WTC11 (cell line): ENCODE data around the gene IL36B. TPM values are rescaled to one million over a fixed set of nuclear protein-coding genes. Genes with fewer than 3 reads are reported as not detected.

Experiments
- ATAC-seq: fragments of 200-7000 bp; cut with Tn5 transposase; 2 replicates; pipeline ENCODE4 v1.10.0; 2021; ENCODE audit warnings: mild to moderate bottlenecking, moderate library complexity
- CTCF ChIA-PET: fragments of 300-600 bp; sonication (Branson Sonifier 250); formaldehyde crosslinking; loops from one replicate; lab custom pipeline; 2021; ENCODE audit warnings: antibody characterized with exemption; lab: Charles Lee
- POLR2A ChIA-PET: fragments of 350-600 bp; sonication (Branson Sonifier 250); formaldehyde crosslinking; loops from one replicate; lab custom pipeline; 2021; ENCODE audit warnings: antibody characterized with exemption; lab: Charles Lee
- DNase-seq: peaks from one replicate; pipeline ENCODE4 v3.0.0; 2021; ENCODE audit warnings: low spot score
- H3K27ac Mint-ChIP-seq: 2 replicates; pipeline ENCODE4 v1.8.0; 2021; ENCODE audit warnings: mixed read lengths
- H3K27me3 Mint-ChIP-seq: 2 replicates; pipeline ENCODE4 v1.8.0; 2021; ENCODE audit warnings: low read depth, mild to moderate bottlenecking, moderate library complexity, mixed read lengths
- H3K36me3 Mint-ChIP-seq: 2 replicates; pipeline ENCODE4 v1.8.0; 2021; ENCODE audit warnings: mixed read lengths
- H3K4me1 Mint-ChIP-seq: 2 replicates; pipeline ENCODE4 v1.8.0; 2022; ENCODE audit warnings: mixed read lengths
- H3K4me3 Mint-ChIP-seq: 2 replicates; pipeline ENCODE4 v1.8.0; 2021; ENCODE audit warnings: mild to moderate bottlenecking, moderate library complexity, mixed read lengths
- H3K9me3 Mint-ChIP-seq: 2 replicates; pipeline ENCODE4 v1.8.0; 2021; ENCODE audit warnings: mixed read lengths
- AR ChIP-seq: fragments of 250-450 bp; sonication (Bioruptor Pico); IDR thresholded peaks from 2 replicates; pipeline ENCODE4 v1.9.0; 2021; ENCODE audit warnings: mild to moderate bottlenecking
- CTCF ChIP-seq: fragments of 200-600 bp; IDR thresholded peaks from 2 replicates; pipeline ENCODE4 v1.8.0; 2022; ENCODE audit warnings: antibody characterized with exemption
- FOXK1 ChIP-seq: sonication (generic); formaldehyde crosslinking; IDR thresholded peaks from 2 replicates; pipeline ENCODE4 v1.8.0; 2022; ENCODE audit warnings: mild to moderate bottlenecking, moderate library complexity, missing genetic modification reagents
- FOXP4 ChIP-seq: sonication (generic); formaldehyde crosslinking; IDR thresholded peaks from 2 replicates; pipeline ENCODE4 v1.8.0; 2022; ENCODE audit warnings: mild to moderate bottlenecking, missing genetic modification reagents
- GABPB1 ChIP-seq: sonication (generic); formaldehyde crosslinking; IDR thresholded peaks from 2 replicates; pipeline ENCODE4 v1.8.1; 2023; ENCODE audit warnings: mild to moderate bottlenecking, missing genetic modification reagents
- GRHL2 ChIP-seq: fragments of 250-450 bp; sonication (Bioruptor Pico); IDR thresholded peaks from 2 replicates; pipeline ENCODE4 v1.8.0; 2022; ENCODE audit warnings: mild to moderate bottlenecking, moderate library complexity; ENCODE audit not compliant: insufficient replicate concordance, severe bottlenecking
- NFATC4 ChIP-seq: fragments of 250-450 bp; sonication (Bioruptor Pico); IDR thresholded peaks from 2 replicates; pipeline ENCODE4 v1.9.0; 2021; ENCODE audit warnings: mild to moderate bottlenecking
- NR2C2 ChIP-seq: sonication (generic); formaldehyde crosslinking; IDR thresholded peaks from 2 replicates; pipeline ENCODE4 v1.8.0; 2022; ENCODE audit warnings: mild to moderate bottlenecking, missing genetic modification reagents
- SP1 ChIP-seq: sonication (generic); formaldehyde crosslinking; conservative IDR thresholded peaks from 2 replicates; pipeline ENCODE4 v1.8.1; 2022; ENCODE audit warnings: missing genetic modification reagents
- STAT6 ChIP-seq: sonication (generic); formaldehyde crosslinking; conservative IDR thresholded peaks from 2 replicates; pipeline ENCODE4 v1.8.1; 2023; ENCODE audit warnings: mild to moderate bottlenecking, low read depth, missing genetic modification reagents, moderate library complexity
- TEAD4 ChIP-seq: sonication (generic); formaldehyde crosslinking; IDR thresholded peaks from 2 replicates; pipeline ENCODE4 v1.8.0; 2022; ENCODE audit warnings: mild to moderate bottlenecking, missing genetic modification reagents
- ZNF416 ChIP-seq: fragments of 250-450 bp; sonication (Bioruptor Pico); IDR thresholded peaks from 2 replicates; pipeline ENCODE4 v1.9.0; 2021; ENCODE audit warnings: mild to moderate bottlenecking, inconsistent platforms
- ZNF532 ChIP-seq: fragments of 250-450 bp; sonication (Bioruptor Pico); IDR thresholded peaks from 2 replicates; pipeline ENCODE4 v1.9.0; 2021; ENCODE audit warnings: mild to moderate bottlenecking, borderline replicate concordance
- total RNA-seq: library from RNA; stranded (reverse); gene quantifications from 3 replicates; pipeline ENCODE4 v1.2.3, GENCODE V29; 2021

IL36B gene
- total RNA-seq, 1 experiment from 2014 or later: not detected

- no peak for TF ChIP-seq TEAD4 (CRISPR knock-in tag)
- no peak for TF ChIP-seq GRHL2
These were observed 29.0 kb upstream of the IL36B start (continued) for GRCh38 chr2:113081488-113082210.

- ATAC-seq (peak; percentile 96), DNase-seq (peak; percentile 75)
- H3K27ac Mint-ChIP-seq: no peak overlapping the region
- no peak overlapping the region for H3K4me3 Mint-ChIP-seq
- peaks cover 8% of the 10 kb centered on the region for H3K4me1 Mint-ChIP-seq
- CTCF ChIA-PET: interaction anchor here (0.6 to 4.4 kb wide), 54 partner anchors 8 to 309 kb away, joined by 3 to 96 read pairs (median 5); partner anchors contain the start of genes IL1A, IL1F10 and IL36RN
- H3K9me3 Mint-ChIP-seq: no peaks in the 10 kb centered on the region
- peaks cover 26% of the 10 kb centered on the region for H3K27me3 Mint-ChIP-seq
- TF ChIP-seq CTCF (peak; percentile 39; the same call in 1 of the 2 replicates), NR2C2 (CRISPR knock-in tag) (no peak), ZNF532 (CRISPR knock-in tag) (no peak)
- H3K36me3 Mint-ChIP-seq: no peaks in the 10 kb centered on the region
- POLR2A ChIA-PET: interaction anchor here (1.3 kb wide), 1 partner anchor 118 kb away, joined by 5 read pairs; no protein-coding TSS in a partner anchor
These were observed 27.5 kb upstream of the IL36B start for GRCh38 chr2:113080134-113080533.

GRCh38 chr2:113079131-113079530 lies 26.5 kb upstream of the IL36B start:
- peaks cover 24% of the 10 kb centered on the region for H3K27me3 Mint-ChIP-seq
- ATAC-seq (no peak), DNase-seq (no peak)
- no peaks in the 10 kb centered on the region for H3K9me3 Mint-ChIP-seq
- no peak overlapping the region for H3K4me3 Mint-ChIP-seq
- TF ChIP-seq FOXK1 (CRISPR knock-in tag) (no peak), FOXP4 (CRISPR knock-in tag) (no peak), GABPB1 (no peak), ZNF416 (no peak), AR (CRISPR knock-in tag) (no peak), STAT6 (CRISPR knock-in tag) (no peak), SP1 (CRISPR knock-in tag) (no peak), NFATC4 (CRISPR knock-in tag) (no peak)
- POLR2A ChIA-PET: interaction anchor here (1.3 kb wide), 1 partner anchor 119 kb away, joined by 5 read pairs; no protein-coding TSS in a partner anchor
- CTCF ChIA-PET: interaction anchor here (0.8 to 4.4 kb wide), 23 partner anchors 7 to 310 kb away, joined by 3 to 96 read pairs (median 8); partner anchors contain the start of genes IL1F10 and IL36RN
- H3K36me3 Mint-ChIP-seq: no peaks in the 10 kb centered on the region
- H3K4me1 Mint-ChIP-seq: peaks cover 8% of the 10 kb centered on the region
- H3K27ac Mint-ChIP-seq: no peak overlapping the region
